ENCODE measurements around the gene LHX3.
"Not testable (repeated sequence)": the region's sequence is repeated elsewhere in the genome, so short reads cannot be mapped to it uniquely, and the experiment has no call there.

Gene LHX3

DNA sequence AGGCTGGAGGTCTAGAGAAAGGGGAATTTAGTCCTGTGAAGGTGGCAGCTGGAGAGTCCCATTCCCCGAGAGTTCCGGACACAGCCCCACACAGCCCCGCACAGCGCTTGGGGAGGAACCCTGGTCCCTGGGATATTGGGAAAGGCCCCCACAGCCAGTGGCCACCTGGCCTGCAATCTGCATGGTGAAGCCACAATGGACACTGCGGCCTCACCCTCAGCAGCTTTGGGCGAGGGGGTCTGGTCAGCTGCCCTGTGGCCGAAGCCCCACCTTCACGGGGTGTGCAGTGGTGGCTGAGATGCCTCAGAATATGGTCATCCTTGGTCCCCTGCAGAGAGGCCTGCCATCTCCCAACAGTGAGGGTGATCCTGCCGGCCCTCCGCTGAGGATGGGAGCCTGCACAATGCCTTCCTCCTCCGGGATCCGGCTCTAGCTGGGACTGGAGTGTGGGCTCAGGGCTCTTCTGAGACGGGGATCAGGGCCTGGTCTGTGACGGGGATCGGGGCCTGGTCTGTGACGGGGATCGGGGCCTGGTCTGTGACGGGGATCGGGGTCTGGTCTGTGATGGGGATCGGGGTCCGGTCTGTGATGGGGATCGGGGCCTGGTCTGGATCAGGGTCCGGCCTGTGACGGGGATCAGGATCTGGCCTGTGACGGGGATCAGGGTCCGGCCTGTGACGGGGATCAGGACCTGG, 52.9 kb downstream of the LHX3 start:
- no peaks in the 10 kb centered on the region for H3K4me1 ChIP-seq
- H3K9ac ChIP-seq, result no peak overlapping the region
- no peaks in the 10 kb centered on the region for H3K36me3 ChIP-seq (ENCODE audit: control insufficient read depth, insufficient read depth, low read length)
- H2AFZ ChIP-seq, result no peak overlapping the region
- no peak overlapping the region for H3K4me2 ChIP-seq (ENCODE audit: low read length)
- H3K27me3 ChIP-seq (ENCODE audit: control insufficient read depth, insufficient read depth, low read length), result no peaks in the 10 kb centered on the region
- H3K9me3 ChIP-seq (ENCODE audit: control insufficient read depth, low read length), result no peaks in the 10 kb centered on the region
- TF ChIP-seq CTCF (IDR thresholded peaks at IDR 0.05), result no peak
- H3K4me3 ChIP-seq (ENCODE audit: low read depth, low read length), result no peak overlapping the region
- no peak overlapping the region for H3K27ac ChIP-seq
- H3K79me2 ChIP-seq, result no peaks in the 10 kb centered on the region

- Histone ChIP-seq H2AFZ (no peak overlapping the region), H3K27me3 (ENCODE audit: control insufficient read depth, insufficient read depth, low read length) (no peaks in the 10 kb centered on the region), H3K4me1 (no peaks in the 10 kb centered on the region), H3K4me3 (ENCODE audit: low read depth, low read length) (no peak overlapping the region), H3K9ac (no peak overlapping the region), H3K36me3 (ENCODE audit: control insufficient read depth, insufficient read depth, low read length) (no peaks in the 10 kb centered on the region), H3K79me2 (no peaks in the 10 kb centered on the region), H3K27ac (no peak overlapping the region), H3K9me3 (ENCODE audit: control insufficient read depth, low read length) (no peaks in the 10 kb centered on the region), H3K4me2 (ENCODE audit: low read length) (no peak overlapping the region)
- TF ChIP-seq CTCF (IDR thresholded peaks at IDR 0.05), result no peak
Observed at GRCh38 chr9:136151214-136151804, 53.6 kb downstream of the LHX3 start.

DNA sequence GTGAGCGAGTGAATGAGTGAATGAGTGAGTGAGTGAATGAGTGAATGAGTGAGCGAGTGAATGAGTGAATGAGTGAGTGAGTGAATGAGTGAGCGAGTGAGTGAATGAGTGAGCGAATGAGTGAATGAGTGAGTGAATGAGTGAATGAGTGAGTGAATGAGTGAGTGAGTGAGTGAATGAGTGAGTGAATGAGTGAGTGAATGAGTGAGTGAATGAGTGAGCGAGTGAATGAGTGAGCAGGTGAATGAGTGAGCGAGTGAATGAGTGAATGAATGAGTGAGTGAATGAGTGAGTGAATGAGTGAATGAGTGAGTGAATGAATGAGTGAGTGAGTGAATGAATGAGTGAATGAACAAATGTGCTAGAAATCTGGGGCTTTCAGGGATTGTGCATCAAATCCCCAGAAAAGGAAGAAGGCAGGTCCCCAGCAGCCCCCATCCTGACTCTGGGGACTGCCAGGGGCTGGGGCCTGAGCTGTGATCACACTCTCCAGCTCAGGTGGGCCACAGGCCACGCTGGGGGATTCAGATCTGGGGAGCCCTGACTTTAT, 54.2 kb downstream of the LHX3 start:
- H3K4me1 ChIP-seq; H2AFZ ChIP-seq; H3K9me3 ChIP-seq (ENCODE audit: control insufficient read depth, low read length); H3K36me3 ChIP-seq (ENCODE audit: control insufficient read depth, insufficient read depth, low read length); H3K27me3 ChIP-seq (ENCODE audit: control insufficient read depth, insufficient read depth, low read length); H3K4me3 ChIP-seq (ENCODE audit: low read depth, low read length); H3K27ac ChIP-seq; H3K79me2 ChIP-seq; H3K4me2 ChIP-seq (ENCODE audit: low read length); H3K9ac ChIP-seq: not testable (repeated sequence)

- H3K79me2 ChIP-seq, result no peaks in the 10 kb centered on the region
- no peaks in the 10 kb centered on the region for H3K4me1 ChIP-seq
- H3K4me3 ChIP-seq (ENCODE audit: low read depth, low read length), result no peak overlapping the region
- H3K36me3 ChIP-seq (ENCODE audit: control insufficient read depth, insufficient read depth, low read length), result no peaks in the 10 kb centered on the region
- H3K9me3 ChIP-seq (ENCODE audit: control insufficient read depth, low read length), result no peaks in the 10 kb centered on the region
- H3K4me2 ChIP-seq (ENCODE audit: low read length), result no peak overlapping the region
- H2AFZ ChIP-seq, result no peak overlapping the region
- H3K9ac ChIP-seq, result no peak overlapping the region
- H3K27ac ChIP-seq, result no peak overlapping the region
- no peaks in the 10 kb centered on the region for H3K27me3 ChIP-seq (ENCODE audit: control insufficient read depth, insufficient read depth, low read length)
- no peak for TF ChIP-seq CTCF (IDR thresholded peaks at IDR 0.05)
Observed at GRCh38 chr9:136149853-136150252, 55.1 kb downstream of the LHX3 start.

- H3K9ac ChIP-seq, result no peak overlapping the region
- H3K36me3 ChIP-seq (ENCODE audit: control insufficient read depth, insufficient read depth, low read length), result no peaks in the 10 kb centered on the region
- TF ChIP-seq CTCF (IDR thresholded peaks at IDR 0.05), result no peak
- no peak overlapping the region for H2AFZ ChIP-seq
- H3K4me3 ChIP-seq (ENCODE audit: low read depth, low read length), result no peak overlapping the region
- no peaks in the 10 kb centered on the region for H3K79me2 ChIP-seq
- no peaks in the 10 kb centered on the region for H3K27me3 ChIP-seq (ENCODE audit: control insufficient read depth, insufficient read depth, low read length)
- no peaks in the 10 kb centered on the region for H3K4me1 ChIP-seq
- no peaks in the 10 kb centered on the region for H3K9me3 ChIP-seq (ENCODE audit: control insufficient read depth, low read length)
- H3K4me2 ChIP-seq (ENCODE audit: low read length), result no peak overlapping the region
- no peak overlapping the region for H3K27ac ChIP-seq
Observed at GRCh38 chr9:136149337-136149736, 55.6 kb downstream of the LHX3 start.
